GM19240 (cell line): ENCODE measurements around the gene ANKRD60.

ENCODE experiments used
- DNase-seq: peaks from one replicate; pipeline ENCODE4 v3.0.0; 2011; ENCODE audit warnings: low spot score; ENCODE audit not compliant: insufficient read length

Gene ANKRD60

DNA sequence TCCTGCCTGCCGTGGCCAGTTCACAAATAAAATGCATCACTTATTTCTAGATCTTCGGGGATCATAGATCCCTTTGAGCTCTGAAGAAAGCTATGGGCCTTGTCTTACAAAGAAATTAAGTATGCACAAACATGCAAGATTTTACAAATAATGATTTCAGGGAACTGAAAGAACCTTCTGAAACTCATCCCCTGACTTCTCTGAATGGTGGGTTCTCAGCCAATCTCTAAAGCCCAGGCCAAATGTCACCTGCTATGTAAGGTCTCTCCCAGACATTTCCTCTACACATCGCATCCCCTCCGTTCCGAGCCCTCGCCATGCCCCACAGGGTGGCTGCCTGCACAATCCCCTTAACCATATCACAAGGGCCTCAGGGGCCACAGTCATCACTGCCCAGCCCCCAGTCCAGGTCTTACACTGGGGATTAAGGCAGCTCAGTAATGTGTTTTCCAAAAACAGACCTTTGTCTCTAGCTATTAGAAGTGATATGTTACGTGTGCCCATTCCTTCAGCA lies 16.1 kb upstream of the ANKRD60 start:
- DNase-seq = no peak

DNA sequence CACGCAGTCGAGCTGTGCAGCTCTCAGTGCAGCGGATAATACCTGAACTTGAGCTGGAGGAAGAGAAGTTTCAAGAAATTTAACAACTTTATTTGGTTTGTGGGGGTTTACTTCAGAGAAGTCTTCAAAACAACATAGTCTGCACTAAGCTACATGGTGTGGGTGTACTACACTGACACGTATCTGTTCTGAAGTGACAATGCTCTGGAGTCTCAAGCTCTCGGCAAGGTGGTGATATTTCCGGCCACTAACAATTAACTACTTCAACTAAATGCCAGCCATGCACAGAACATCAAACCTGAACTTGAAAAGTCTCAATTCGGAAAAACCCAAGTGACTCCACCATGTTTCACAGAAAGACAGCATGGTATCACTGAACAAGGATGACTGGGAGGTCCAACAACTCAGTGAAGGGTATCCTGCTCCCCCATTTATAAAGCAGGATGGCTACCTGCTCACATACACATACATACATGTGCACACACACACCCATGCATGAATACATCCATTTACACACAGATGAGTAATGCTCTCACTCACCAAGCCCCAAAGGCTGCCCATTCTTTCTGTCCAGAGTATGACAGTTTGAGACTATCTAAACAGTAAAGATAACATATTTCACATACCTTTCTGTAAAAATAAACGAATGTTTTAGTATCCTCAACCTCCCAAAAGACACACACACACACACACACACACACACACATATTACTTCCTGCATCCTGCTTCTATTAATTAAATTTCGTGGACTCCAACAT lies 15.4 kb upstream of the ANKRD60 start:
- no peak for DNase-seq

DNA sequence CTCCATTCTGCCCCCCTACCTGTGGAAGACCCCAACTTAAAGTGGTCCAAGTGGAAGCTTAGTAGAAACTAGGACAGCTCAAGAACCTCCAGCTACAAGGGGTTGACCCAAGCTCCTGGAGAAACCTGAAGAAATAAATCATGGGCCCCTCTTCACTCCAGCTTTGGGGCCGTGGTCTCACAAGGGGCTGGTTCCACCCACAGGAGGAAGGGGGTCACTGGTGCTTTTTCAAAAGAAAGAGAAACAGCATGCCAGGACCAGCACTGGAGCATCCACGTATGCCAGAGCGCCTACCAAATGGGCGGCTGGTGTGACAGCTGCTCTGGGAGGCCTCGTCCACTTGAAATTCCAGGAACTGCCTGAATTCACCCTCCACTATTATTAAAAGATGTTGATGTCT lies 14.4 kb upstream of the ANKRD60 start:
- no peak for DNase-seq

DNA sequence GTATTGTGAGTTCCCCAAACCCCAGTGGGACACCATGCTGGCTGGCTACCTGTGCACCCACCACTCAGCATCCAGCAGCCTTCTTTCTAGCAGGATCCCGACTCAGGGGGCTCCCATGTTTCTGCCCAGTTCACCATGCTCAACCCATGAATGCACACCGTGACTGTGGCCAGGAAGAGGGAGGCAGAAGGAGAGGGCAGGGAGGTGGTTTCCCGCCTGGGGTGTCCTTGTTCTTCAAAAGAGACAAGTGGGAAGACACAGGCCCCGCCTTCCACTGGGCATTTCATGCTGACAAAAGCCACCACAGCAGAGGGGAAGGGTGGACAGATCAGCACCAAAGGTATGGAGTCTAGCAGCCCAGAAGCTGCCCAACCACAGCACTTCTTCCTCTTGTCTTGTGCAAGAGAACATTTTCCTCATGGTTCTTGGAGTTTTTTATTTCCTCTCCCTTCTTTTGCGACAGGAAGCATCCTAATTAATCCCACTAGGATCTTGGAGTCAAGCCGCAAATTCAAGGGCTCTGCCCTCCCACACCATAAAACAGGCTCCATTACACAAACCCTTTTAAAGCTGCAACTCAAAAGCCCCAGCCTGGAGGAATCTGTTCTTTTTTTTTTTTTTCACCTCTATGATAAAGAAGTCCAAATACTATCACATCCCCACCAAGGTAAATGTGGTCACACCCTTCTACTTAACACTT lies 13.5 kb upstream of the ANKRD60 start:
- no peak for DNase-seq

DNA sequence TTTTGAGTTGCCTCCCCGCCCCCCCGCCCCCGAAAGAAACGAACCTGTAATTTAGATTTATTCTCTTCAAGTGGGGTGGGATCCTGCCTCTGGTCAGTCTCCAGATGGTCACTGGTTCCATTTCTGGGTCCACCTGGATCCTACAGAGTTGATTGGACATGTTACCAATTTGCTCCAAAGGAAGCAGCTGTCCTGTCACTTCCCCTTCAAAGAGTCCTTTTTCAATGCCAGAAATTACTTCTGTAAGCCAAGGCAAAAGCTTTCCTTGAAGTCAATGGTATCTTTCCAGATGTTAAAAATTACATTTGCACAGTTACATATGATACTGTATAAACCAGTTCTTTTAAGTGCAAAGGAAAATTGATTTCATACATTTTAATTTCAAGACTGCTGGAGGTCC lies 12.0 kb upstream of the ANKRD60 start:
- no peak for DNase-seq

DNA sequence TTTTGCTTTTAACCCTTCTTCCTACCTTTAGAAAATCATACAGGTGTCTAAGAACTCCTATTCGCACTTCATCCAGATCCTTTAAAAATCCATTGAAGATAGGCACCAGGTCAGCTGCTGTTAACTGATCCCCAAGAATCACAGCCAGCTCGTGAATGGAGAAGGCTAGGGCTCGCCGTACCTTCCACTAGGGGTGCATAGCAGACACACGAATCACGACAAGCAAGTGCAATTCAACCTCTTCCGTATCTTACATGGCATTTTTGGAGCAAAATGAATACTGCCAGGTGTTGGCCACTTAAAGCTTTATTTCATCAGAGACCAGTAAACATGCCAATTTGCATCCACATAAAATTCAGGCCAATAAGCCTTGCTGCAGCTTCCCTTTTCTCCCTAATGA lies 10.8 kb upstream of the ANKRD60 start:
- DNase-seq = no peak

DNA sequence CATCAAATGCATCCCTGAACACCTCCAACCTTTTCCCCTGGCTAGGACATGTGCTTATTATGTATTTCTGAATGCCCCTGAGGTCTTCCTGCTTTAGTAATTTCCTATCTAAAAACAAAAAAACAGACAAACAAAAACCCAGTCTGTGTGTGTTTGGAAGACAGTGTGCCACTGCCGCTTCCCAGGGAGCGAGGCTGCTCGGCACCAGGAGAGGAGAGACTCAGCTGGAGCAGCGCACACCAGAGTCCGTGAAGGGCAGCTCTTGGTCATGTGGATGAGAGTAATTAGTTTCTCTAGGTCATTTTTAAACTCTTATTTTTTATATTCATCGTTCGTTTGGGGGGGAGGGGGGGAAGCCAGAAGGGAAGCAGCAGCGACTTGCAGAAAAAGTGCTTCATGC lies 10.0 kb upstream of the ANKRD60 start:
- no peak for DNase-seq

DNA sequence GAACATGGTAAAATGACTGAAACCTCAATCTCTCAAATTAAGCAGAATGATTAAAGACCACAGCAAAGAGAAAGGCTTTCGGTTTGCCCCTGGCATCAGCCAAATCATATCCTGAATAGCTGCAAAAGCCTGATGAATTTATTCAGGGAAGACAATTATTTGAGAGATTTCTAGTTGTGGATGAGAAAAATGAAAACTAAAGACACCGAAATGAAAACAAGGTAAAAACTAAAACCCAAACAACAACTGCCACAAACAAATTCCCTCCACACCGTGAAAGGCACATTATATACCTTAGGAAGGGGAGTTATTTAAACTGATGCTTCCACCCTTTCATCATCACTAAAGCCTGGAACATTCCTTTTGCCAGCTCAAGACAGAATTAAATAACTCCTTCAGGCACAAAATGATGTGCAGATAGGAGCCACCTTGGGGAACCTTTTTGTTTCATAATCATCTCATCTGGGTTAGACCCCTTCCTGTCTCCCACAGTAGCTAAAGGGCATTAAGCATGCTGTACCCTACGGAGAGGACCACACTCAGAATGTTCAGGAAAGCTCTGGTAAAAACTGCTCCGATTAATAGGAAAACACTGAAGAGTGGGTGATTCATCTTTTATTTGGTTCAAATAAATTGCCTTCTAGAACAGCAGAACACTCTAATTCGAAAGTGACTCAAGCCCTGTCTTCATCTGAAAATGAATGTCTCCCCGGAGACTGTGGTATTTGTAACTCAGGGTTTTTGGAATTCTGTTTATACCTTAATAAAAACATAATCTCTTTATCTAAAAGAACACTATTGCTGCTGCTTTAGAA lies 9.1 kb upstream of the ANKRD60 start:
- DNase-seq = no peak

DNA sequence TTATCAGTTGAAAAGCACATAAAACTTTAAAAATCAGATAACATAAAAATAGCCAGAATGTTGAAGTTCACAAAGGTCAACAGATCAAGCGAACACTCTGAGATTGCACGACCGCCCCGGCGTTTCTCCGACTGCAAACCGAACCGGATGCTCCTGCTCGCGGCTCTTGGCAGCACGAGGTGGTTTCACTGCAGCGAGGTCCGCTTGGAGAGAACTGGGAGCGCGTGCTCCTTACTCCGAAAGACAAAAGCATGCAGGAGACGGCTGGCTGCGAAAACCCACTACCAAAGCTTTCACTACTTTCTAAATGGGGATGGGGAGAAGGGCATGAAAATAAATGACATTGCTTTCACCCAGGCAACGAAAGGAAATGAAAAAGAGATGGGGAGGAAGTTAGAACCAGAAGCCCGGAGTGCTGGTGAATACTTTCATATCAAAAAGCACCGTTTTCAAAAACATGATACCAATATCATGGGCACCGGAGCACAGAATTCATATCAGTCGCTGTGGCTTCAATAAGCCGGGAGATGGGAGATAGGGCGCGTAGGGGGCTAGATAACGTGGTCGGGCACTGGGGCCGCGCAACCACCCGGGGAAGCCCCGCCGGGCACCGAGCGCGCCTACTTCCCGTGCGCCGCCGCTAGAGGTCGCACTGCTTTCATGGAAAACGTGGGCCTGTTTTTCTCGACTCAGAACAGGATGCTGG lies 8.3 kb upstream of the ANKRD60 start:
- DNase-seq = peak; percentile 72

DNA sequence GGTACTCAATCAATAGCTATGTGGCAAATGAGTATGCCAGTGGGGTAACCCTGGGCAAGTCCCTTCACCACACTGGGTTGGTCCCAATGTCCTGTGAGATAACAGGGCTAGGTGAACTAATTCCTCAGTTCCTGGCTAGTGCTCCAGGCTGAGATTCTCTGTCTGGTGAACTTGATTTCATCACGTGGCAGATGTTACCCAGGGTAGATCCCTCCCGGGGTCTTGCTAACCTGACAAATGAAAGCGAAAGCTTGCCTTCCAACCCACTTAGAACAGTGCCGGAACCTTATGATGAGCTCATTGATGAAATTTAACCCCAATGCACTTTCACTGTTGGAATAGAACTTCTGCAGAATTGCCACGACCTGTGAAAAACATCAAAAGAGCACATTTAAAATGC lies 6.6 kb upstream of the ANKRD60 start:
- no peak for DNase-seq

DNA sequence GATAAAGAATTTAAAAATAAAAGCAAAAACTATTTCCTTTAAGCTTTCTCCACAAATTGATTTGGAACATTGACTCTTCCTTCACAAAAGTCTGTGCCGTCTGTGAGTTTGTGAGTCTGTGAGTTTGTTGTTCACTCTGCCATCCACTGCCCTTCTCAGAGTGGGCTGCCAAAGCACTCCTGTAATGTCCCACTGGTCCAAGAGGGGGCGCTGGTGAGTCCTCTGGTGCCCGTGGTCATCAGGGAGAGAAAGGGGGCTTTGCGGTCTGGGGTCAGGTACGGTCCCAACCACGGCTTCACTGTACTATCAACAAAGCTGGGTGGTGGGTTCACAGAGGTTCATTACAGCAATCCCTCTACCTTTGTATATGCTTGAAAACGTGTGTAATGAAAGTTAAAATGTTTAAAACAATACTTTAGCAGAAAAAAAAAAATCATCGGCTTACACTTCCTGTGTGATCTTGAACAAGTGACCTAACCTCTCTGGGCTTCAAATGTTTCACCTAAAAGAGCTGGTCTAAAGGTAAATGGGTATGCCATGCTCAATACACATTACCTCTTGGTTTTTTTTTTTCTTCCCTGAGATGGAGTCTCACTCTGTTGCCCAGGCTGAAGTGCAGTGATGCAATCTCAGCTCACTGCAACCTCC lies 5.6 kb upstream of the ANKRD60 start:
- no peak for DNase-seq

DNA sequence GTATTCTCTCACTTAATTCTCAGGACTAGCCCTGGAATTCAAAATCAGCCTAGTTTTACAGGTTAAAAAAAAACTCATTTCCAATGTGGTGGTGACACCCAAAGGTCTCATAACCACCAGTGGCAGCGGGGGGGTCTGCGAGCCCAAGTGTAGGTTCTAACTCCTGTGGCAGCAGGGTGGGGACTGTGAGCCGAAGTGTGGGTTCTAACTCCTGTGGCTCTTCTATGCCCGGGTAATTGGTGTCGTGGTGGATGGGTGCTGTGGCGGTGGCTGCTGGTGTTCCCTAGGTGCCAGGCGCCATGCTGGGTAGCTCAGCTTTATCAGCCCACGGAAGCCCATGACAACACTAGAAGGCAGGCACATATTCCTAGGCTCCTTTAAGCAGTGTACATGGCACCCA lies 4.9 kb upstream of the ANKRD60 start:
- no peak for DNase-seq

DNA sequence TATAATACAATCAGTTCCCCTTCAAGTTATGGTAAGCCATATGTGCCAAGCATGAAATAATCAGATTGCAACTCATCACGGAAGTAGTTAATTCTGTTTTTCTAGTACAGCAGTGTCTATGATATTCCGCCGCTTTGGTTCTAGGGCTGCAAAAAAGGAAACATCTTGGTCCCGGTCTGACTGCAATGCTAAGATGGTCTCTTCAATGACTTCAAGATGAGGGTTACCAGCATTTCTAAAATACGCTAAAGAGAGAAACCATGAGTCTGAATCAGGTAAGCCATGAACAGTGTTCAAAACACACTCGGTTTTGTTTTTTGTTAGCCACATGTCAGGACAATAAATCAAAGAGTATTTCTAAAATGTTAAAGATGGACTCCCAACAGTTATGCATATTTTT lies 3.2 kb upstream of the ANKRD60 start:
- no peak for DNase-seq

DNA sequence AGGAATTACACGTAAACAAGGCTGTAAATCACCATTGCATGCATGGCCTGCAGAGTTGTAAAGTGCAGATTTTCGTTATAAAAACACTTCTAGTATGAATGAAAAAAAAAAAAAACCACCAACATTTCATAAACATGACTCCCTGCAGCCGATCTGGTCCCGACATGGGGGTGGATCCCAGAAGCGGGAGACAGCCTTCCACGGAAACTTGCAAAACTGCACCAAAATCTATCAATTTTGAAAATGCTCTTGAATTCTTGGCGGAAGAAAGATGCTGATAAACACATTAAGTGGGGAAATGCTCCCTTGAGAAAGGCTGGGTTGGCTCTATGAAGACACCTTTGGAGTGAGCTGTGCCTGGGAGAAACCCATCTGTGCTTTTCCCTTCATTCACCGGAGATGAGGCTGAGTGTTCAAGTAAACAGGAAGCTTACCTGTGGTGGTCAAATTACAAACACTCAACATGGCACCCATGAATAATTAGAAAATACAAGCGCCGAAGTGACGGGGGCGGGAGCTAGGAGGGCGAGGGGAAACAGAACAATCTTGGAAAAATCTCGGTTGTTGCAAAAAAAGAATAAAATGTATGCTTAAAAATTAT lies 845 bp upstream of the ANKRD60 start:
- no peak for DNase-seq

DNA sequence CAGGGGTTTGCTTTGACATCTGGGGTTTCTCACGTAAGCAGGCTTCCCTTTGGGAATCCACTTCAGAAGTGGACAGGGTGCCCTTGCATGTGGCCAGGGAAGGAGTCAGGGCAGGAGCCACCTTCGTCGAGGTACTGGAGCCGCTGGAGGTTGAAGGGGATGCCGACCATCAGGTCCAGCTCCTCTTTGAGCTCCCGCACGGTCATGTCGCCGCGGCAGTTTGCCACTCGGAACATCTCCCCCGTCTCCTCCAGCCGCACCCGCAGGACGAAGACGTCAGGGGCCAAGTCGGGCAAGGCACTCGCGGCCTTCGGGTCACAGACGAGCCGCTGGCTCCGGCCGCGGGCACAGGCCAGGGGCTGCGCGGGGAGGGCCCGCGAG lies 360 bp downstream of the ANKRD60 start:
- no peak for DNase-seq

DNA sequence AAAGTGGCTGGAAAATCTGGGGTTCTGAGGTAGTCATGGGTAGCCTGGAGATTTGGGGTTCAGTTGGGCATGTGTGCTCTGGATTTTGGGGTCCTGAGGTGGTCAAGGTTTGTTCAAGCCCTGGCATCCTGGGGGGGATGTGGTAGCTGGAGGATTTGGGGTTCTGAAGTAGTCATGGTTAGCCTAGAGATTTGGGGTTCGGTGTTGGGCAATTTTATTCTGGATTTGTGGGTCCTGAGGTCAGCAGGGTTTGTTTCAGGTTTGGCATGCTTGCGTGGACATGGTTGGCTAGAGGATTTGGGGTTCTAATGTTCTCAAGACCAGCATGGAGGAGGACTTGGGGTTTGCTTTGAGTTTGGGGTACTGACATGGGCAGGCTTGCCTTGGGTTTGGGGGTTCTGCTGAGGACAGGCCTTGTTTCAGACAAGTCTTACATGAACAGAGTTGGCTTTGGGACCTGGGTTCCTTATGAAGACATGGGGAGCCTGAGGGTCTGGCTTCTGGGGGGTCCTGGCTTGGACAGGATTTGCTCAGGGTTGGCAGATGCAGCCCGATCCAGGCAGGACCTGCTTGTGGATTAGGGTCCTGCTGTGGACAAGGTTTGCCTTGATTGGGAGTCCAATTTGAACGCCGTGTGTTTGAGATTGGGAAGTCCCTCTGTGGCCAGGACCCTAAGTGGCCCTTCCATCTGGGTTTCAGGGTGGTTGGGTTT lies 906 bp downstream of the ANKRD60 start:
- no peak for DNase-seq

DNA sequence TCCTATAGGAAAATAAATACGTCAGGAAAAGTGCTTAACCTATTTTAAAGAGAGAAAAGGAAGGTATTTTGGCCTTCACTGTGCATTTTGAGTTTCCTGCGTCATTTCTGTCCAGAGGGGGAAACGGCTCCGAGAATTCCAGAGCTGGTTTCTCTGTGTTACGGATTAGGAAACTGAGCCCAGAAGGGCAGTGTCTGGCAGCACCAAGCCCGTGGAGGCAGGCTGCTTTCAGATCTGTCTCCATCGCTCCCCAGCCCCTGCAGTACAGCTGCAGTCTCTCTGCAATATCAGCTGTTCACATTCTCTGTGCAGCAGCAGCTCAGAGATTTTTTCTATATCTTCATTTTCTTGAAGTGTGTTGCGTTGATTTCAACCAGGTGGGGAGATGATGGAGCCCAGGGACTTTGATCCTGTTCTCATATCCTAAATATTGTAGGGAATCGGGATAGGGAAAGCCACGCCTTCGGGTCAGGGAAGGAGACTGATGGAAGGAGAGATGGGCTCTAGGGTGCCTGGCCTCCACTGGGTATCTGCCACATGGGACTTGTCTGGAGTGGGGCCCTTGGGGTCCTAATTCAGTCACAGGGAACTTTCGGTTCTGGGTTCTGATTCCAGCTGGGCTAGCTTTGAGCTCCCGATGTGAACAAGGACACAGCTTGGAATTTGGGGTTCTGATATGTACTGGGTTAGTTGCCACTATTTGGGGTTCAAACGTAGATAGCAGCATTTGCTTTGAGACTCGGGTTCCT lies 2.8 kb downstream of the ANKRD60 start:
- DNase-seq = no peak

DNA sequence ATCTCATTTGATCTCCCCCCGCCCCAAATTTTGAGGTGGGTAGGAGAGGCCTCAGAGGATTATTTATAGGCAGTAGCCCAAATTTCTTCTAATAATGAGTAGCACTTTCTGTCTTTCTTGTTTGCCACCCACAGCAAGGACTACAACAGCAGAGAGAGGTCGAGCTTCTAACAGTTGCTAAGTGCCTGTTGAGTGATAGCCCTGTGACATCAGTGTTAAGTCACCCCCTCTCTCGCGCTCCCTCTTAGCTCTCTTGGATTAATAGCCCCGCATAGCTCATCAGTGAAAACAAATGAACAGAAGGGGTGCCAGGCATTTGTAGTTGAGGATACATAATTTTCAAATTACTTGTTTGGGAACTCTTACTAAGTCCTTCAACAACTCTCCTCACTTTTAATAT lies 3.5 kb downstream of the ANKRD60 start:
- DNase-seq = no peak

DNA sequence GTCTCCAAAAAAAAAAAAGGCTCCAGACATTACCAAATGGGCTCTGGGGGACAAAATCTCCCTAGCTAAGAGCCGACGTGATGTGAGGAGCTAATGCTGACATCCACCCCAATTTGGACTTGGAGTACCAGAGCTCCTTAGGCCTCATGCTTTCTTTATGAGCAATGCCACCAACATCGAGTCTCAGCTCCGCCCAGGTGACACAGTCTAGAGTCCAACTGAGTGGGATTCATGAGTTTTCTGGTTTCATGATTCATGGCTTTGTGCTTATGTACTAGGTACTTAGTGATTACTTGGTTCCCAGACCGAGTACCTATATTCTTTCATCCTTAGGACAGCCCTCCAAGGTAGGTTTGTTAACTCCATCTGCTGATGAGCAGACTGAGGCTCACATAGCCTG lies 4.4 kb downstream of the ANKRD60 start:
- DNase-seq = no peak
